ENCODE results near the gene SEZ6L. TPM values are rescaled to one million over a fixed set of nuclear protein-coding genes. Genes with fewer than 3 reads are reported as not detected.

The SEZ6L gene
- polyA plus RNA-seq, 1 donor from 2014 or later = 31.9 TPM

- H3K9me2 ChIP-seq (ENCODE audit: insufficient read depth, low read length) = no peaks in the 10 kb centered on the region
- H3K27ac ChIP-seq (ENCODE audit: low read length) = no peak overlapping the region
Measured at GRCh38 chr22:26229910-26230309, 60.6 kb downstream of the SEZ6L start.

GRCh38 chr22:26234296-26234695, 65.0 kb downstream of the SEZ6L start:
- Histone ChIP-seq H3K27me3 (ENCODE audit: insufficient read depth, low read depth, low read length) (no peaks in the 10 kb centered on the region), H2AFZ (ENCODE audit: low read depth, low read length) (no peak overlapping the region), H3K4me2 (ENCODE audit: low read length) (no peak overlapping the region), H3K4me3 (ENCODE audit: low read length) (no peak overlapping the region), H3K36me3 (ENCODE audit: insufficient read depth, low read length) (no peaks in the 10 kb centered on the region), H3K9ac (ENCODE audit: low read length) (no peak overlapping the region), H3K79me2 (replicated peaks; ENCODE audit: insufficient read depth, low read length) (no peaks in the 10 kb centered on the region), H4K20me1 (ENCODE audit: insufficient read depth) (no peaks in the 10 kb centered on the region), H3F3A (ENCODE audit: insufficient read depth, low read length, poor library complexity, severe bottlenecking) (no peaks in the 10 kb centered on the region), H3K9me2 (ENCODE audit: insufficient read depth, low read length) (no peaks in the 10 kb centered on the region), H3K9me3 (ENCODE audit: low read length) (no peaks in the 10 kb centered on the region), H3K27ac (ENCODE audit: low read length) (no peak overlapping the region)
- TF ChIP-seq SMC3 (conservative IDR thresholded peaks at IDR 0.05; ENCODE audit: poor library complexity) (no peak), MXI1 (conservative IDR thresholded peaks at IDR 0.05; ENCODE audit: poor library complexity, severe bottlenecking) (no peak), EP300 (conservative IDR thresholded peaks at IDR 0.05; ENCODE audit: poor library complexity, severe bottlenecking) (no peak), POLR2AphosphoS5 (IDR thresholded peaks at IDR 0.05) (no peak), EZH2 (IDR thresholded peaks at IDR 0.05; ENCODE audit: borderline replicate concordance, insufficient read depth, low read length, poor library complexity, severe bottlenecking) (no peak), TAF1 (IDR thresholded peaks at IDR 0.05; ENCODE audit: low read depth) (no peak), CTCF (IDR thresholded peaks at IDR 0.05; ENCODE audit: poor library complexity, severe bottlenecking) (no peak)

More at GRCh38 chr22:26229910-26230309, 60.6 kb downstream of the SEZ6L start:
- Histone ChIP-seq H3K4me3 (ENCODE audit: low read length) (no peak overlapping the region), H3F3A (ENCODE audit: insufficient read depth, low read length, poor library complexity, severe bottlenecking) (no peaks in the 10 kb centered on the region), H3K36me3 (ENCODE audit: insufficient read depth, low read length) (no peaks in the 10 kb centered on the region), H3K9ac (ENCODE audit: low read length) (no peak overlapping the region), H4K20me1 (ENCODE audit: insufficient read depth) (no peaks in the 10 kb centered on the region), H3K4me2 (ENCODE audit: low read length) (no peak overlapping the region), H3K9me3 (ENCODE audit: low read length) (no peaks in the 10 kb centered on the region), H3K27me3 (ENCODE audit: insufficient read depth, low read depth, low read length) (no peaks in the 10 kb centered on the region), H2AFZ (ENCODE audit: low read depth, low read length) (no peak overlapping the region), H3K79me2 (replicated peaks; ENCODE audit: insufficient read depth, low read length) (no peaks in the 10 kb centered on the region)
- no peak for TF ChIP-seq RAD21 (conservative IDR thresholded peaks at IDR 0.05)
- no peak for TF ChIP-seq MXI1 (conservative IDR thresholded peaks at IDR 0.05; ENCODE audit: poor library complexity, severe bottlenecking)
- no peak for TF ChIP-seq TAF1 (IDR thresholded peaks at IDR 0.05; ENCODE audit: low read depth)
- TF ChIP-seq EP300 (conservative IDR thresholded peaks at IDR 0.05; ENCODE audit: poor library complexity, severe bottlenecking) = no peak
- no peak for TF ChIP-seq CTCF (IDR thresholded peaks at IDR 0.05; ENCODE audit: poor library complexity, severe bottlenecking)
- TF ChIP-seq REST (IDR thresholded peaks at IDR 0.05; ENCODE audit: borderline replicate concordance) = no peak
- TF ChIP-seq SMC3 (conservative IDR thresholded peaks at IDR 0.05; ENCODE audit: poor library complexity) = no peak
- TF ChIP-seq EZH2 (IDR thresholded peaks at IDR 0.05; ENCODE audit: borderline replicate concordance, insufficient read depth, low read length, poor library complexity, severe bottlenecking) = no peak
- TF ChIP-seq POLR2AphosphoS5 (IDR thresholded peaks at IDR 0.05) = no peak

All from neural cell (in vitro differentiated cells).